RCC 7860 (cell line): ENCODE results near the gene RCAN3.
"Not testable (repeated sequence)": the region's sequence is repeated elsewhere in the genome, so short reads cannot be mapped to it uniquely, and the experiment has no call there.

Source experiments
- DNase-seq: peaks from one replicate; pipeline ENCODE4 v3.0.0-alpha.2; 2015; ENCODE audit warnings: low spot score
- FAIRE-seq: peaks from 2 replicates; lab custom pipeline; 2012; peaks lifted over from hg19 to GRCh38; lab: Jason Lieb, UNC

Gene RCAN3

DNA sequence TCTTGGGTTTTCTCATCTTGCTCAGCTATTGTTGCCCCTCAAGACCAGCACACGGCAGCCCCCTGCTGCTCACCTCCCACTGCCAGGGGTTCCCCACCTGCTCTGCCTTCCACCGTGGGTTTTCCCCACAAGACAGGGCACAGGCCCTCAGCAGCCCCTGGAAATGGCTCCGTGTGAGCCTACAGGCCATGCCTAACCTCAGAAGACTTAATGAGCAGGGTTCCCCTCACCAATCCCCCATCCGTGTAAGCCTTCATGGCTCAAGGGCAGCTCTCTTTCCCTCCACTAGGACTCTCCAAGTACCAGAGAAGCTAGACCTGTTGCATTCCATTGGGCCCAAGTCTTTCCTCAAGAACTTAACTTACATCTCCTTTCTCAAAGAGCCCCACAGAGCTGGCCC is 18.4 kb upstream of the RCAN3 start:
- DNase-seq (no peak), FAIRE-seq (no peak)

DNA sequence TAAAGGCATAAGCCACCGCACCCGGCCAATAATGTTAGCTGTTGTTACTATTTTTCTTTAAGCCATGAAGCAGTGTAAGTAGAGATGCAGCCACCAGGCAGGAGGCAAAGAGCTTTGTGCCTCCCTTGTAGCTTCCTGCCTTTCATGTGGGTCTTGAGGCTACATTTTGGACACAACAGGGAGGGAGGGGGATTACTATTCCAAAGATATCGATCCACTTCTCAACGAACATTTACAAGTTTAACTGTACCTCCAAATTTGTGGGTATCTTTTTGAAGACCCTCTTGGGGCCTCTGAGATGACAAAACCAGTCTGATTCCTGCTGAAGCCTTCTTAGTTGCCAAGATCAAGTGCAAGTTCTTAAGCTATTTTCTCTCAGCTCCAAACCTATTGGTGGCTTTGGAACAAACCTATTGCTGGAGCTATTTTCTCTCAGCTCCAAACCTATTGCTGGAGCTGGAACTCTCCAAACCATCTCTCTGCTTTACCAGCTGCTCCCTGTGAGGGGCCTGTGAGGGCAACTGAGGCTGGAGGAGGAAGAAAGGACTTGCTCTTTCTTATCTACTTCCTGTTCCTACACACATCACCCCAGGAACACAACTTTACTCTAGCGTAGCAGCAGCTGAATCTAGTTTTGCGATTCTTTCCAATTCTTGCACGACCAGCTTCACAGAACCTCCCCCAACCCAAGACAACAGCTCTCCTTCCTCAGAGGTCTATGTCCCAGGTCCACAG is 16.1 kb upstream of the RCAN3 start:
- FAIRE-seq = no peak

GRCh38 chr1:24487455-24487854 is 15.2 kb upstream of the RCAN3 start:
- DNase-seq (no peak), FAIRE-seq (no peak)

More for the DNA sequence above, 16.1 kb upstream of the RCAN3 start:
- DNase-seq = no peak

- DNase-seq = peak; percentile 74
- peak; percentile 72 for FAIRE-seq
Observed at GRCh38 chr1:24488159-24488558, 14.5 kb upstream of the RCAN3 start.

DNA sequence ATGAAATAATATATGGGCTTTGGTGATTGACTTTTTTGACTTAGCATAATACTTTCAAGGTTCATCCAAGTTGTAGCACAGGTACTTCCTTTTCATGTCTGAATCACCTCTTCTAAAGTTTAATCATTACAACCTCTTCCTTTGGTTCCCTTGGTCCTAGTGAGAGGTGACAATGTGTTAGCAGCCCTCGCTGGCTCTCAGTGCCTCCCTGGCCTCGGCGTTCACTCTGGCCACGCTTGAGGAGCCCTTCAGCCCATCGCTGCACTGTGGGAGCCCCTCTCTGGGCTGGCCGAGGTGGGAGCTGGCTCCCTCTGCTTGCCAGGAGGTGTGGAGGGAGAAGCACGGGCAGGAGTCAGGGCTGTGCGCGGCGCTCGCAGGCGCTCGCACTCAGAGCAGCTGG is 13.0 kb upstream of the RCAN3 start:
- DNase-seq (no peak), FAIRE-seq (no peak)

- DNase-seq (no peak), FAIRE-seq (no peak)
Observed at GRCh38 chr1:24490101-24490781, 12.4 kb upstream of the RCAN3 start.

DNA sequence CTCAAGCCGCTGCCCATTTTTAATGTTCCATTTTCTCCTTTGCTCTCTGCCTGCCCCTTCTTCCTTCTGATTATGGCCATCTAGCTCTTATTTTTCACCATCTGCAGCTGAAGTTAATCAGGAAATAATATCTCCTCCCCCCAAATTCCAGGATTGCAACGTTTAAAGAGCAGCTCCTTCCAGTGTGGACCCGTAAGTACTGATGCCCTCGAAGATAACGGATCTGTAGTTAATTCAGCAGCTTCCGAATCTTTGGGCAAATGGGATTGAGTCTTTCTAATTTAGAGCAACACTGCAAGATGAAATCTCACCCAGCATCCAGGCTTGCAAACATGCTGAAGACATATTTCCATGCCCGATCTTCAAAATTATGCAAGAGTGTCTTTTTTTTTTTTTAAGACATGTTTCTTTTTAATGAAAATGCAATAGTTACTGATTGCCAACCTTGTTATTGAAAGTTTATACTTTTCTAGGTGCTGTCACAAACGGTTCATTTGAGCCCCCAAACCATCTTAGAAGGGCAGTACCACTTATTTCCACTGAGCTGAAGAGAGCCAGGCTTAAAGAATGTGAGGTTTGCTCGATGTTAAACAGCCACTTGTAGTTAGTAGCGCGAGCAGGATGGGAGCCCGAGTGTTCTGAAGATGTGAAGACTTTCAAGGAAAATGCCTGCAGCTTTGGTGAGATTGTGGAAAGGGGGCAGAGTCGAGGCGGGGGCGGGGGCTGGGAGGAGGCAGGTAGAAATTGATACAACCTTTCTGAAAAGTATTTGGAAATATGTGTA is 10.9 kb upstream of the RCAN3 start:
- FAIRE-seq (no peak), DNase-seq (no peak)

DNA sequence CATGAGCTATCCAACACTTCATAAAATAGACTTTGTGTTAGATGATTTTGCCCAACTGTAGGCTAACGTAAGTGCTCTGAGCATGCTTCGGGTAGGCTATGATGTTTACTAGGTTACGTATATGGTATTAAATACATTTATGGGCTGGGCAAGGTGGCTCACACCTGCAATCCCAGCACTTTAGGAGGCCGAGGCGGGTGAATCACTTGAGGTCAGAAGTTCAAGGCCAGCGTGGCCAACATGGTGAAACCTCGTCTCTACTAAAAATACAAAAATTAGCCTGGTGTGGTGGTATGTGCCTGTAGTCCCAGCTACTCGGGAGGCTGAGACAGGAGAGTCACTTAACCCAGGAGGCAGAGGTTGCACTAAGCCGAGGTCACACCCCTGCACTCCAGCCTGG is 9.7 kb upstream of the RCAN3 start:
- not testable (repeated sequence) for FAIRE-seq, DNase-seq

DNA sequence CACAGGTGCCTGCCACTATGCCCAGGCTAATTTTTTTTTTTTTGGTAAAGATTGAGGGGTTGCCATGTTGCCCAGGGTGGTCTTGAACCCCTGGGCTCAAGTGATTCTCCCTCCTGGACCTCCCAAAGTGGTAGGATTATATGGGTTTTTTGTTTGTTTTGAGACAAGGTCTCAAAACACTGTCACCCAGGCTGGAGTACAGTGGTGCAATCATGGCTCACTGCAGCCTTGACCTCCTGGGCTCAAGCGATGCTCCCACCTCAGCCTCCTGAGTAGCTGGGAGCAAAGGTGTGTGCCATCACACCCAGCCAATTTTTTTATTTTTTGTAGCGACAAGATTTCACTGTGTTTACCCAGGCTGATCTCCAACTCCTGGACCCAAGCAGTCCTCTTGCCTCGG is 8.9 kb upstream of the RCAN3 start:
- DNase-seq = no peak
- FAIRE-seq = no peak

GRCh38 chr1:24498589-24498988 is 4.0 kb upstream of the RCAN3 start:
- FAIRE-seq = no peak
- DNase-seq = no peak

- DNase-seq = no peak
- FAIRE-seq = no peak
Observed at GRCh38 chr1:24500448-24501048, 2.1 kb upstream of the RCAN3 start.

DNA sequence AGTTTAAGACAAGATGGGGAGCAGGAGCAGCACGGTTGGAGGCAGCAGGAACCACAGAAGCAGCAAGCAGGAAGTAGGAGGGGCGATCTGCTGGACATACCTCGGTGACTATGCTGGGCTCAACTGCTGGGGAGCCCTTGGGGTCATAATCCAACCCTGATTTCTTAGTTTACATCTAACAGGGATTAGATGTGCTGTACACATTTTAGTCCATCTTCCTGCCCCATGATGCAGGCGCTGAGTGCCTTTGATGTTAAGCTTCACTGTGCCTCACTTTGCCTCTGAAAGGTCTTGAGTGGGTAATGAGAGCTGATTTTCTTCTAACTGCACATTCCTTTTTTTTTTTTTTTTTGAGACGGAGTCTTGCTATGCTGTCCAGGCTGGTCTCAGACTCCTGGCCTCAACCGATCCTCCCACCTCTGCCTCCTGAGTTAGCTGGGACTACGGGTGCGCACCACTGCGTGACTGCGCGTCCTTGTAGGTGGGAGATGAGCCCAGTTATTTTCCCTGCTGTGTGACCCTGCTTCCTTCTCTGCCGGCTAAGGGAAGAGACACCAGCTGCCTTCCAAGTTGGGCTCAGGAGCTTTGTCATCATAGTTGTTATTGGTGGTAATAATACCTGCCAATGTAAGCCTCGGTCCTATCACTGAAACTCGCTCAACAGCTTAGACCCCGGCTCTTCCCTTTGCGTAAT is 1.1 kb upstream of the RCAN3 start:
- peak; percentile 36 for DNase-seq
- no peak for FAIRE-seq

DNA sequence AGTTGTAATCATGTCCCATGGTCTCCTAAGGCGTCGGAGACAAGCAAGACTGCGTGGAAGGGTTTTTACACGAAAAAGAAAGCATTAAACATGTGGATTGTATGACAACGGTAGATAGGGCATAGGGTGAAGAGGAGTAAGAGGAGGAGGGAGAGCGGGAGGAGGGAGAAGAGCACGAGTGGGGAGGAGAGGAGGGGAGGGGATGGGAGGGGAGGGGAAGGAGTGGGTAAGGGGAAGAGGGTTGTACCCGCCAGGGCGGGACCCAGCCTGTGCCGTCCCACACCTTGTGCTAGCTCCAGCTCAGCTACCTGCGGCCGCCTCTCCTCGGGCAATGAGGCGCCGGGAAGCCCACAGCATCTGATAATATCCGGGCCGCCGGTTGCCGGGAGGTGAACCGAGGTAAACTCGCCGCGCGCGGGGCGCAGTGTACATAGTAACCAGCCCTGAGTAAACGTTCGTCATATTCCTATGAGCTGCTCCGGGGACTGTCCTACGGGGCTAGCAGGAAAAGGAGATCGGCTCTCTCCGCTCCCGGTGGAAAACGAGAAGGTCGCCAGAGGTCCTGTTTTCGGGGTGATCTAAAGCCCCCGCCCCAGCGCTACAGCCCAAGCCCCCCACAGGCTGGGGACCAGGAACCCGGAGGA is 449 bp upstream of the RCAN3 start:
- DNase-seq (peak; percentile 83), FAIRE-seq (no peak)

- FAIRE-seq (no peak), DNase-seq (no peak)
Observed at GRCh38 chr1:24503059-24503751, 569 bp downstream of the RCAN3 start.

GRCh38 chr1:24503870-24504523 is 1.4 kb downstream of the RCAN3 start:
- DNase-seq = no peak
- FAIRE-seq = no peak

DNA sequence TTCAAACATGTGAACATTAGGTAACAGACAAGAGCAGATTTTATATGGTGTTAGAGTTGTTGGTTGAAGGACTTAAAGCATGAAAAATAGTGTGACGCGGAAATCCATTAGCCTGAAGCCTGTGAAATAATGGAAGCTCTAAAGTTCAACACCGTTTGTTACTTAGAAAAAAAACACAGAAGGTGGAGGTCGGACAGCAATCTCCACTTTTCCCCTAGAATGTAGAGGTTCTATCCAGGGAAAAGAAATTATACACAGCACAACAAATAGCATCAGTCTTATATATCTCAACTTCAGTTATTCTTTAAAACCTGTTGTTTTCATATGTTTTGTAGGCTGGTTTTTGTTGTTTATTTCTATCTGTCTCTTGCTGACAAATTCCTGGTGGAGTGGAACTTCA is 1.9 kb downstream of the RCAN3 start:
- DNase-seq (no peak), FAIRE-seq (no peak)

GRCh38 chr1:24505816-24506215 is 3.2 kb downstream of the RCAN3 start:
- FAIRE-seq = no peak
- no peak for DNase-seq

DNA sequence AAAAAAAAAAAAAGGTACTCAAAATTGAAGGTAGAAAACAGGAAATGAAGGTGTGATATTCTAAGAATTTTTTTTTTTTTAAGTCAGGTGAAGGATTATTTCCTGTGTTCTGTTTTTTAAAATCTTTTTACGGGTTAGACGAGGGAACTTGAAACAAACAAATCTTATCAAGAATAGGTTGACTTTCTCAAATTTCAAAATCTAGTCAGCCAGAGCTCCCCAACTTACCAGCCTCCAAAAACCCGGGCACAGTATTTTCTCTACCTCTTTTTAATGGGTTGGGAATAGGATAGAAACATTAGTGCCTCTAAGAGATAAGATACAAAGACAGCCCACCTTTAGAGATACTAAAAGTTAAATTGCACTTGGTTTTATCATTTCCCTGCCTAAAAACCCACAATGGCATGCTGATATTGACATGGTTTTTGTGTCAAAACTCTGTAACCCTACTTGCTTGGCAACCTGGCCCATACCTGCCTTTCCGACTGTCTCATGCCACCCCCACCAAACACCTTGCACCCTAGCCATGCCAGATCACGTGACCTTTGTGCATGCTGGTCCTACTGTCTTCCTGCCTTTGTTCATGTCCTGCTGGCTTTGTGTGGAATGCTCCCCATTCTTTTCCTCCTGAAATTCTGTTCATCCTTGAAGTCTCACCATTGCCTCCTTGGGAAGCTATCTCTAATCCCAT is 4.2 kb downstream of the RCAN3 start:
- DNase-seq = no peak
- no peak for FAIRE-seq

GRCh38 chr1:24507405-24507804 is 4.8 kb downstream of the RCAN3 start:
- FAIRE-seq (no peak), DNase-seq (no peak)
